Activated naive CD4-positive, alpha-beta T cell treated with anti-CD3 and anti-CD28 coated beads, Interleukin-2, amount 10 ng/mL, durations not matched to agents 7 days and 5 days (primary cell): ENCODE measurements around the gene C6orf163.

Source experiments
- CTCF ChIA-PET: fragments of 350-600 bp; sonication (Branson Sonifier 250); formaldehyde crosslinking; loops from one replicate; lab custom pipeline; 2021; ENCODE audit warnings: antibody characterized with exemption; lab: Charles Lee
- DNase-seq: peaks from one replicate; pipeline ENCODE4 v3.0.0-alpha.2; 2020
- H3K27ac Mint-ChIP-seq: one replicate; pipeline ENCODE4 v1.8.0; 2021; ENCODE audit warnings: mild to moderate bottlenecking, moderate library complexity, mixed read lengths
- H3K27me3 Mint-ChIP-seq: one replicate; pipeline ENCODE4 v1.8.0; 2021; ENCODE audit warnings: mild to moderate bottlenecking, mixed read lengths
- H3K36me3 Mint-ChIP-seq: one replicate; pipeline ENCODE4 v1.8.0; 2021; ENCODE audit warnings: mixed read lengths
- H3K4me1 Mint-ChIP-seq: one replicate; pipeline ENCODE4 v1.8.0; 2021; ENCODE audit warnings: mixed read lengths
- H3K4me3 Mint-ChIP-seq: one replicate; pipeline ENCODE4 v1.8.0; 2021; ENCODE audit warnings: mild to moderate bottlenecking, moderate library complexity, mixed read lengths
- H3K9me3 Mint-ChIP-seq: one replicate; pipeline ENCODE4 v1.8.0; 2021; ENCODE audit warnings: mixed read lengths

C6orf163 gene

DNA sequence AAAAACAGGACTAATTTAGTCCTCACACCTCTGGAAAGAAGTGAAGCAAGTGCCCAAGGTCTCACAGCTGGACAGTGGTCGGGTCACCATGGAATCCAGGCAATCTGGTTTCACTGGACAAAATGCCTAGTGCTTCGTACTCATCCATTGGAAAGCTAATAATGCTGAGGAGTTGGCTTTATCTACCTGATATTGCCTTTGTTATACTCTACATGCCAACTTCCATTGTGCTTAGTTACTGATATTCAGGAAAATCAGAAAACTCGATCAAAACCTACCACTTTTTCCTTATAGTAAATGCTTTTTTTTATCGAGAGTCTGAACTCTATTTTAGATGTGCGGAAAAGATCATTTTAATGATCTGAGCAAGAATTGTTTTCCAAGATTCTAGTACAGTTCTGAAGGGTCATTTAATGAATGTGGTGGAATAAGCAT is 64.1 kb downstream of the C6orf163 start:
- no peak for DNase-seq
- CTCF ChIA-PET: interaction anchor here (1.2 to 1.7 kb wide), 3 partner anchors 10 to 269 kb away, joined by 4 to 7 read pairs (median 5); no protein-coding TSS in a partner anchor
- no peaks in the 10 kb centered on the region for H3K9me3 Mint-ChIP-seq
- peaks cover 11% of the 10 kb centered on the region for H3K4me1 Mint-ChIP-seq
- H3K4me3 Mint-ChIP-seq: peak overlapping the region; percentile 76
- H3K36me3 Mint-ChIP-seq: no peaks in the 10 kb centered on the region
- peaks cover 19% of the 10 kb centered on the region for H3K27me3 Mint-ChIP-seq
- H3K27ac Mint-ChIP-seq: peak overlapping the region; percentile 75
